PC-3 (cell line): ENCODE data around the gene SLCO3A1. TPM values are rescaled to one million over a fixed set of nuclear protein-coding genes. Genes with fewer than 3 reads are reported as not detected.

Experiments used
- ATAC-seq: fragments of 200-7000 bp; cut with Tn5 transposase; 2 replicates; pipeline ENCODE4 v1.9.1; 2020; ENCODE audit warnings: mild to moderate bottlenecking, moderate library complexity
- BruUV-seq: library from RNA; stranded (reverse); fragments of 400-500 nt; replicated peaks from 2 replicates; lab custom pipeline; 2021; lab: Mats Ljungman, UMichigan
- CTCF ChIA-PET: fragments of 300-600 bp; sonication (Branson Sonifier 250); formaldehyde crosslinking; loops from one replicate; lab custom pipeline; 2022; ENCODE audit warnings: antibody characterized with exemption; lab: Charles Lee
- POLR2A ChIA-PET: fragments of 300-600 bp; sonication (Branson Sonifier 250); formaldehyde crosslinking; loops from one replicate; lab custom pipeline; 2022; ENCODE audit warnings: antibody characterized with exemption; ENCODE audit not compliant: unreplicated experiment; lab: Charles Lee
- DNase-seq: peaks from one replicate; pipeline ENCODE4 v3.0.0-alpha.2; 2015
- H2AFZ ChIP-seq: fragments of 300-600 bp; sonication (generic); 2 replicates; pipeline ENCODE4 v1.6.0; 2016; ENCODE audit warnings: antibody characterized with exemption, low read length
- H3F3A ChIP-seq: fragments of 300-600 bp; sonication (generic); one replicate; pipeline ENCODE4 v1.6.0; 2017; ENCODE audit warnings: antibody characterized with exemption, low read length, control low read depth, mild to moderate bottlenecking; ENCODE audit not compliant: unreplicated experiment
- H3K27ac ChIP-seq: fragments of 300-600 bp; sonication (generic); 2 replicates; pipeline ENCODE4 v1.5.1; 2016; ENCODE audit warnings: mild to moderate bottlenecking, low read length
- H3K27me3 ChIP-seq: fragments of 300-600 bp; sonication (generic); 2 replicates; pipeline ENCODE4 v1.6.1; 2016; ENCODE audit warnings: low read length, mixed read lengths
- H3K36me3 ChIP-seq: fragments of 300-600 bp; sonication (generic); 2 replicates; pipeline ENCODE4 v1.6.1; 2016; ENCODE audit warnings: low read depth, mixed run types, low read length, mixed read lengths
- H3K4me1 ChIP-seq: fragments of 300-600 bp; sonication (generic); 2 replicates; pipeline ENCODE4 v1.5.1; 2016; ENCODE audit warnings: low read length; ENCODE audit not compliant: insufficient read depth
- H3K4me2 ChIP-seq: fragments of 300-600 bp; sonication (generic); 2 replicates; pipeline ENCODE4 v1.6.0; 2016; ENCODE audit warnings: low read length
- H3K4me3 ChIP-seq: fragments of 300-600 bp; sonication (generic); 2 replicates; pipeline ENCODE4 v1.5.1; 2016; ENCODE audit warnings: mild to moderate bottlenecking, low read length, mixed read lengths
- H3K79me2 ChIP-seq: fragments of 300-600 bp; sonication (generic); 2 replicates; pipeline ENCODE4 v1.6.1; 2017; ENCODE audit warnings: low read length, mixed read lengths
- H3K9ac ChIP-seq: fragments of 300-600 bp; sonication (generic); 2 replicates; pipeline ENCODE4 v1.6.0; 2016; ENCODE audit warnings: mild to moderate bottlenecking, low read length
- H3K9me2 ChIP-seq: fragments of 300-600 bp; sonication (generic); replicated peaks from 2 replicates; pipeline ENCODE4 v1.6.1; 2016; ENCODE audit warnings: mixed run types, low read length, mixed read lengths
- H3K9me3 ChIP-seq: fragments of 300-600 bp; sonication (generic); 2 replicates; pipeline ENCODE4 v1.6.1; 2016; ENCODE audit warnings: low read length, mixed read lengths
- H4K20me1 ChIP-seq: fragments of 300-600 bp; sonication (generic); 2 replicates; pipeline ENCODE4 v1.6.1; 2016; ENCODE audit warnings: low read length, mixed read lengths
- CTCF ChIP-seq: fragments of 300-600 bp; sonication (generic); conservative IDR thresholded peaks from 2 replicates; pipeline ENCODE4 v1.5.1; 2017; ENCODE audit warnings: antibody characterized with exemption, low read depth, mild to moderate bottlenecking, low read length
- EZH2 ChIP-seq: fragments of 300-600 bp; sonication (generic); IDR thresholded peaks from one replicate; pipeline ENCODE4 v1.6.1; 2017; ENCODE audit warnings: antibody characterized with exemption, mild to moderate bottlenecking, low read length; ENCODE audit not compliant: unreplicated experiment
- EZH2phosphoT487 ChIP-seq: fragments of 300-600 bp; sonication (generic); IDR thresholded peaks from 2 replicates; pipeline ENCODE4 v1.6.1; 2018; ENCODE audit warnings: mild to moderate bottlenecking, antibody characterized with exemption, low read length, borderline replicate concordance
- intact Hi-C: fragments of 100-400 bp; cut with micrococcal nuclease; formaldehyde crosslinking; loops from 2 replicates; pipeline ENCODE4 v1.9.0; 2023
- total RNA-seq: library from RNA; depleted of rRNA; stranded (reverse); fragments of >200 nt; gene quantifications from 2 replicates; pipeline ENCODE4 v1.2.3, GENCODE V29; 2014

Gene SLCO3A1
- total RNA-seq, 1 experiment from 2014 or later: 0.07 TPM

GRCh38 chr15:92075764-92076163 lies 222.3 kb downstream of the SLCO3A1 start:
- H3K36me3 ChIP-seq: no peaks in the 10 kb centered on the region
- DNase-seq (no peak), ATAC-seq (no peak)
- ChIA-PET POLR2A (no interaction called here), CTCF (no interaction called here)
- no peaks in the 10 kb centered on the region for H3K9me3 ChIP-seq
- no peaks in the 10 kb centered on the region for H3K4me1 ChIP-seq
- H2AFZ ChIP-seq: no peak overlapping the region
- H3K4me3 ChIP-seq: no peak overlapping the region
- H3K9ac ChIP-seq: no peak overlapping the region
- no peaks in the 10 kb centered on the region for H3K79me2 ChIP-seq
- H3F3A ChIP-seq: no peaks in the 10 kb centered on the region
- intact Hi-C loops: no loop called here
- no peaks in the 10 kb centered on the region for H4K20me1 ChIP-seq
- TF ChIP-seq EZH2 (no peak), CTCF (no peak), EZH2phosphoT487 (no peak)
- no peaks in the 10 kb centered on the region for H3K9me2 ChIP-seq
- peaks cover 21% of the 10 kb centered on the region for H3K27me3 ChIP-seq
- no peak overlapping the region for H3K27ac ChIP-seq
- BruUV-seq: no TSS peak
- no peak overlapping the region for H3K4me2 ChIP-seq

GRCh38 chr15:92076541-92076940 lies 223.0 kb downstream of the SLCO3A1 start:
- Histone ChIP-seq H3K4me1 (no peaks in the 10 kb centered on the region), H3K27me3 (peaks cover 21% of the 10 kb centered on the region), H4K20me1 (no peaks in the 10 kb centered on the region), H3K9ac (no peak overlapping the region), H3K27ac (no peak overlapping the region), H3K9me3 (no peaks in the 10 kb centered on the region), H3K9me2 (no peaks in the 10 kb centered on the region), H3K4me2 (no peak overlapping the region), H3F3A (no peaks in the 10 kb centered on the region), H2AFZ (no peak overlapping the region), H3K36me3 (no peaks in the 10 kb centered on the region), H3K4me3 (no peak overlapping the region), H3K79me2 (no peaks in the 10 kb centered on the region)
- intact Hi-C loops: no loop called here
- ATAC-seq (no peak), DNase-seq (no peak)
- BruUV-seq: no TSS peak
- TF ChIP-seq EZH2phosphoT487: no peak
- TF ChIP-seq CTCF: no peak
- no peak for TF ChIP-seq EZH2
- ChIA-PET POLR2A (no interaction called here), CTCF (no interaction called here)

- ChIA-PET POLR2A (no interaction called here), CTCF (no interaction called here)
- H3K9me3 ChIP-seq: no peaks in the 10 kb centered on the region
- DNase-seq (peak; percentile 69), ATAC-seq (no peak)
- no peak overlapping the region for H3K27ac ChIP-seq
- no peaks in the 10 kb centered on the region for H3K9me2 ChIP-seq
- no peaks in the 10 kb centered on the region for H3K36me3 ChIP-seq
- H3K4me1 ChIP-seq: no peaks in the 10 kb centered on the region
- no peak overlapping the region for H3K4me2 ChIP-seq
- peaks cover 21% of the 10 kb centered on the region for H3K27me3 ChIP-seq
- intact Hi-C loops: no loop called here
- no peaks in the 10 kb centered on the region for H4K20me1 ChIP-seq
- no peaks in the 10 kb centered on the region for H3K79me2 ChIP-seq
- H3F3A ChIP-seq: no peaks in the 10 kb centered on the region
- no peak overlapping the region for H3K4me3 ChIP-seq
- H3K9ac ChIP-seq: no peak overlapping the region
- BruUV-seq: no TSS peak
- peak; percentile 75 for TF ChIP-seq CTCF
- no peak for TF ChIP-seq EZH2
- TF ChIP-seq EZH2phosphoT487: no peak
- H2AFZ ChIP-seq: peak overlapping the region; percentile 45; the same call in 1 of the 2 replicates
Observed at GRCh38 chr15:92077353-92078085, 224.0 kb downstream of the SLCO3A1 start.
